Mesodermal cell (in vitro differentiated cells): Measurements from ENCODE around the gene FXYD6. TPM values are rescaled to one million over a fixed set of nuclear protein-coding genes. Genes with fewer than 3 reads are reported as not detected.
A peak's percentile ranks its signal among the peaks of the same experiment; 100 is the strongest.
"Not testable (repeated sequence)": the region's sequence is repeated elsewhere in the genome, so short reads cannot be mapped to it uniquely, and the experiment has no call there.

ENCODE experiments used
- H3K27ac ChIP-seq: 2 replicates; pipeline ENCODE4 v1.7.0; 2013; ENCODE audit warnings: mild to moderate bottlenecking, low read depth, low read length, moderate library complexity; ENCODE audit not compliant: severe bottlenecking
- H3K36me3 ChIP-seq: 2 replicates; pipeline ENCODE4 v1.7.1; 2013; ENCODE audit warnings: mild to moderate bottlenecking, low read length, moderate library complexity; ENCODE audit not compliant: control insufficient read depth, insufficient read depth
- H3K4me1 ChIP-seq: one replicate; pipeline ENCODE4 v1.7.1; 2013; ENCODE audit warnings: mild to moderate bottlenecking, low read length; ENCODE audit not compliant: insufficient read depth, control insufficient read depth, poor library complexity, severe bottlenecking
- H3K4me3 ChIP-seq: 2 replicates; pipeline ENCODE4 v1.7.0; 2013; ENCODE audit warnings: low read length, control low read depth, mild to moderate bottlenecking; ENCODE audit not compliant: insufficient read depth, poor library complexity, severe bottlenecking; ENCODE audit errors: extremely low read depth
- H3K9me3 ChIP-seq: 2 replicates; pipeline ENCODE4 v1.7.1; 2013; ENCODE audit warnings: mild to moderate bottlenecking, low read length, moderate library complexity; ENCODE audit not compliant: control insufficient read depth
- WGBS, 2 experiments: methylation state at CpG; one replicate each; pipeline ENCODE4 v1.1.5; 2013; ENCODE audit warnings: missing lambda C conversion rate in 2 of 2; ENCODE audit not compliant: insufficient coverage in 2 of 2; 5-methylcytosine and 5-hydroxymethylcytosine counted together
- polyA plus RNA-seq, 2 experiments: library from polyadenylated mRNA; stranded (reverse); fragments of 50-300 nt; gene quantifications; one replicate each; pipeline ENCODE4 v1.2.3, GENCODE V29; 2013

FXYD6 gene
- 147 TPM for polyA plus RNA-seq (2013, experiment 1 of 2)
- 143 TPM for polyA plus RNA-seq (2013, experiment 2 of 2)

- H3K4me1 ChIP-seq = peaks cover 9% of the 10 kb centered on the region
- no peaks in the 10 kb centered on the region for H3K9me3 ChIP-seq
- 0% methylated on average over 25 to 34 of the region's 63 CpGs for WGBS, 2 experiments
- peak within 1 kb of the TSS; percentile 81 for H3K4me3 ChIP-seq
- H3K27ac ChIP-seq = peak within 1 kb of the TSS; percentile 10
- no peaks in the 10 kb centered on the region for H3K36me3 ChIP-seq
Observed at GRCh38 chr11:117876341-117877119, at the start of gene FXYD6. FXYD6 (minus strand) TSS chr11:117876658; CDS start chr11:117842776, 33,882 bp downstream.

GRCh38 chr11:117926166-117926565 is 49.7 kb upstream of the FXYD6 start:
- H3K9me3 ChIP-seq, H3K36me3 ChIP-seq, H3K27ac ChIP-seq, H3K4me3 ChIP-seq: not testable (repeated sequence)
- WGBS, 2 experiments = 79 to 89% methylated on average over 5 of the region's 7 CpGs
- H3K4me1 ChIP-seq = peaks cover 17% of the 10 kb centered on the region

GRCh38 chr11:117925198-117925925 is 48.9 kb upstream of the FXYD6 start:
- Histone ChIP-seq H3K9me3 (no peaks in the 10 kb centered on the region), H3K4me1 (peaks cover 14% of the 10 kb centered on the region), H3K36me3 (no peaks in the 10 kb centered on the region), H3K4me3 (no peak overlapping the region), H3K27ac (no peak overlapping the region)
- 79 to 89% methylated on average over 9 to 11 of the region's 11 CpGs for WGBS, 2 experiments

- H3K27ac ChIP-seq = no peak overlapping the region
- peaks cover 10% of the 10 kb centered on the region for H3K4me1 ChIP-seq
- no peaks in the 10 kb centered on the region for H3K9me3 ChIP-seq
- H3K36me3 ChIP-seq = no peaks in the 10 kb centered on the region
- H3K4me3 ChIP-seq = no peak overlapping the region
- 74 to 100% methylated on average over 6 of the region's 11 CpGs for WGBS, 2 experiments
Observed at GRCh38 chr11:117924631-117925170, 48.2 kb upstream of the FXYD6 start.

- H3K4me3 ChIP-seq = no peak overlapping the region
- no peak overlapping the region for H3K27ac ChIP-seq
- H3K4me1 ChIP-seq = peaks cover 1% of the 10 kb centered on the region
- WGBS, 2 experiments = 94 to 100% methylated on average over 2 of the region's 7 CpGs
- no peaks in the 10 kb centered on the region for H3K9me3 ChIP-seq
- no peaks in the 10 kb centered on the region for H3K36me3 ChIP-seq
Observed at GRCh38 chr11:117923773-117924172, 47.3 kb upstream of the FXYD6 start.

GRCh38 chr11:117923275-117923674 is 46.8 kb upstream of the FXYD6 start:
- H3K4me3 ChIP-seq = no peak overlapping the region
- WGBS, 2 experiments = 97 to 100% methylated on average over 1 to 3 of the region's 4 CpGs
- H3K9me3 ChIP-seq = no peaks in the 10 kb centered on the region
- no peaks in the 10 kb centered on the region for H3K4me1 ChIP-seq
- no peaks in the 10 kb centered on the region for H3K36me3 ChIP-seq
- H3K27ac ChIP-seq = no peak overlapping the region

GRCh38 chr11:117921893-117922292 is 45.4 kb upstream of the FXYD6 start:
- Histone ChIP-seq H3K4me3 (no peak overlapping the region), H3K27ac (no peak overlapping the region), H3K36me3 (no peaks in the 10 kb centered on the region), H3K9me3 (no peaks in the 10 kb centered on the region), H3K4me1 (no peaks in the 10 kb centered on the region)
- WGBS, 2 experiments = 88 to 100% methylated on average over 4 of the region's 5 CpGs

- Histone ChIP-seq H3K9me3 (no peaks in the 10 kb centered on the region), H3K4me1 (no peaks in the 10 kb centered on the region), H3K27ac (no peak overlapping the region), H3K36me3 (no peaks in the 10 kb centered on the region), H3K4me3 (no peak overlapping the region)
- WGBS, 2 experiments = 93 to 100% methylated on average over 1 to 2 of the region's 2 CpGs
Observed at GRCh38 chr11:117921456-117921855, 45.0 kb upstream of the FXYD6 start.

- no peaks in the 10 kb centered on the region for H3K4me1 ChIP-seq
- 89 to 100% methylated on average over 1 to 3 of the region's 4 CpGs for whole genome bisulfite sequencing, 2 experiments
Observed at GRCh38 chr11:117919781-117920221, 43.3 kb upstream of the FXYD6 start.

GRCh38 chr11:117919341-117919740 is 42.9 kb upstream of the FXYD6 start:
- WGBS, 2 experiments = 86 to 96% methylated on average over 1 to 4 of the region's 4 CpGs
- Histone ChIP-seq H3K4me3 (no peak overlapping the region), H3K4me1 (no peaks in the 10 kb centered on the region), H3K36me3 (no peaks in the 10 kb centered on the region), H3K27ac (no peak overlapping the region), H3K9me3 (no peaks in the 10 kb centered on the region)

More at GRCh38 chr11:117919781-117920221, 43.3 kb upstream of the FXYD6 start:
- no peaks in the 10 kb centered on the region for H3K36me3 ChIP-seq
- no peaks in the 10 kb centered on the region for H3K9me3 ChIP-seq
- H3K27ac ChIP-seq = no peak overlapping the region
- H3K4me3 ChIP-seq = no peak overlapping the region
